ENCODE measurements around the gene NXNL1. TPM values are rescaled to one million over a fixed set of nuclear protein-coding genes. Genes with fewer than 3 reads are reported as not detected.

The NXNL1 gene
- total RNA-seq, 1 experiment from 2014 or later: not detected

GRCh38 chr19:17458970-17459369 is 1.8 kb downstream of the NXNL1 start:
- Histone ChIP-seq H3K27ac (ENCODE audit: low read depth, low read length) (no peak overlapping the region), H3K4me2 (ENCODE audit: low read length) (peak overlapping the region; percentile 37; the same call in 1 of the 2 replicates), H3K4me1 (ENCODE audit: control insufficient read depth in 1 of 2, insufficient read depth in 2 of 2, low read length in 2 of 2) (peaks cover 6 to 8% of the 10 kb centered on the region in 2 experiments; a peak in 2 of 4 replicates), H3K4me3 (replicated peaks in 1 of 2; ENCODE audit: low read depth in 1 of 2, low read length in 2 of 2) (no peak overlapping the region), H3K9me3 (ENCODE audit: control insufficient read depth in 1 of 2, insufficient read depth in 1 of 2, low read depth in 1 of 2, low read length in 2 of 2) (no peaks in the 10 kb centered on the region), H3K9me2 (ENCODE audit: insufficient read depth) (no peaks in the 10 kb centered on the region), H3K79me2 (ENCODE audit: insufficient read depth, low read length) (no peaks in the 10 kb centered on the region), H4K20me1 (ENCODE audit: insufficient read depth) (no peaks in the 10 kb centered on the region), H3K36me3 (ENCODE audit: control insufficient read depth in 1 of 2, insufficient read depth in 2 of 2, low read length in 2 of 2) (no peaks in the 10 kb centered on the region), H3K9ac (ENCODE audit: low read length) (no peak overlapping the region), H3K27me3 (ENCODE audit: insufficient read depth, low read length) (no peaks in the 10 kb centered on the region), H2AFZ (ENCODE audit: low read depth, low read length, poor library complexity, severe bottlenecking) (no peak overlapping the region)
- TF ChIP-seq CBX3 (IDR thresholded peaks at IDR 0.05; ENCODE audit: low read depth) (peak; percentile 32; the same call in 1 of the 2 replicates), EGR1 (IDR thresholded peaks at IDR 0.05; ENCODE audit: low read depth) (peak; percentile 75), SRF (IDR thresholded peaks at IDR 0.05; ENCODE audit: low read depth) (no peak), RAD21 (IDR thresholded peaks at IDR 0.05; ENCODE audit: low read depth) (no peak)
- DNase-seq (ENCODE audit: low read depth, low spot score) (no peak), ATAC-seq (peak; percentile 38; the same call in 1 of the 2 replicates)
- POLR2A ChIA-PET: no interaction called here
- intact Hi-C loops (cut with micrococcal nuclease): loop anchor here (10.0 kb wide), 1 partner anchor 226 kb away; the partner anchor contains the start of gene UNC13A
- BruUV-seq (replicated peaks): no TSS peak
- CTCF ChIA-PET: interaction anchor here (1.2 kb wide), 1 partner anchor 37 kb away, joined by 4 read pairs; no protein-coding TSS in a partner anchor
- RAD21 ChIA-PET (ENCODE audit: low non-redundant PET in 1 of 2, low total read pairs in 2 of 2, uncharacterized antibody in 2 of 2, unreplicated experiment in 2 of 2): no interaction called here

- ChIA-PET CTCF (no interaction called here), RAD21 (ENCODE audit: low non-redundant PET in 1 of 2, low total read pairs in 2 of 2, uncharacterized antibody in 2 of 2, unreplicated experiment in 2 of 2) (no interaction called here), POLR2A (no interaction called here)
- Histone ChIP-seq H3K27me3 (ENCODE audit: insufficient read depth, low read length) (no peaks in the 10 kb centered on the region), H3K4me3 (replicated peaks in 1 of 2; ENCODE audit: low read depth in 1 of 2, low read length in 2 of 2) (no peak overlapping the region), H3K4me1 (ENCODE audit: control insufficient read depth in 1 of 2, insufficient read depth in 2 of 2, low read length in 2 of 2) (peaks cover 8 to 14% of the 10 kb centered on the region in 2 experiments; a peak in 2 of 4 replicates), H3K9me2 (ENCODE audit: insufficient read depth) (no peaks in the 10 kb centered on the region), H3K4me2 (ENCODE audit: low read length) (no peak overlapping the region), H2AFZ (ENCODE audit: low read depth, low read length, poor library complexity, severe bottlenecking) (no peak overlapping the region), H3K36me3 (ENCODE audit: control insufficient read depth in 1 of 2, insufficient read depth in 2 of 2, low read length in 2 of 2) (no peaks in the 10 kb centered on the region), H3K27ac (ENCODE audit: low read depth, low read length) (no peak overlapping the region), H4K20me1 (ENCODE audit: insufficient read depth) (no peaks in the 10 kb centered on the region), H3K79me2 (ENCODE audit: insufficient read depth, low read length) (no peaks in the 10 kb centered on the region), H3K9me3 (ENCODE audit: control insufficient read depth in 1 of 2, insufficient read depth in 1 of 2, low read depth in 1 of 2, low read length in 2 of 2) (no peaks in the 10 kb centered on the region), H3K9ac (ENCODE audit: low read length) (no peak overlapping the region)
- ATAC-seq (no peak), DNase-seq (ENCODE audit: low read depth, low spot score) (no peak)
- TF ChIP-seq CBX3 (IDR thresholded peaks at IDR 0.05; ENCODE audit: low read depth) (no peak), JUND (IDR thresholded peaks at IDR 0.05) (no peak), SRF (IDR thresholded peaks at IDR 0.05; ENCODE audit: low read depth) (no peak), EZH2 (IDR thresholded peaks at IDR 0.05) (no peak), EZH2phosphoT487 (IDR thresholded peaks at IDR 0.05; ENCODE audit: borderline replicate concordance) (no peak), FOSL1 (IDR thresholded peaks at IDR 0.05; ENCODE audit: low read depth) (no peak), ZFX (IDR thresholded peaks at IDR 0.05) (no peak), EGR1 (IDR thresholded peaks at IDR 0.05; ENCODE audit: low read depth) (no peak), REST (IDR thresholded peaks at IDR 0.05; ENCODE audit: low read depth) (no peak), CEBPB (IDR thresholded peaks at IDR 0.05; ENCODE audit: low read depth) (no peak), RAD21 (IDR thresholded peaks at IDR 0.05; ENCODE audit: low read depth) (no peak), MAX (IDR thresholded peaks at IDR 0.05) (no peak), ELF1 (IDR thresholded peaks at IDR 0.05; ENCODE audit: borderline replicate concordance, low read depth) (no peak), POLR2A (IDR thresholded peaks at IDR 0.05; ENCODE audit: borderline replicate concordance, extremely low read depth, insufficient read depth, insufficient read length) (no peak)
- TF ChIP-seq, protein P1, sequence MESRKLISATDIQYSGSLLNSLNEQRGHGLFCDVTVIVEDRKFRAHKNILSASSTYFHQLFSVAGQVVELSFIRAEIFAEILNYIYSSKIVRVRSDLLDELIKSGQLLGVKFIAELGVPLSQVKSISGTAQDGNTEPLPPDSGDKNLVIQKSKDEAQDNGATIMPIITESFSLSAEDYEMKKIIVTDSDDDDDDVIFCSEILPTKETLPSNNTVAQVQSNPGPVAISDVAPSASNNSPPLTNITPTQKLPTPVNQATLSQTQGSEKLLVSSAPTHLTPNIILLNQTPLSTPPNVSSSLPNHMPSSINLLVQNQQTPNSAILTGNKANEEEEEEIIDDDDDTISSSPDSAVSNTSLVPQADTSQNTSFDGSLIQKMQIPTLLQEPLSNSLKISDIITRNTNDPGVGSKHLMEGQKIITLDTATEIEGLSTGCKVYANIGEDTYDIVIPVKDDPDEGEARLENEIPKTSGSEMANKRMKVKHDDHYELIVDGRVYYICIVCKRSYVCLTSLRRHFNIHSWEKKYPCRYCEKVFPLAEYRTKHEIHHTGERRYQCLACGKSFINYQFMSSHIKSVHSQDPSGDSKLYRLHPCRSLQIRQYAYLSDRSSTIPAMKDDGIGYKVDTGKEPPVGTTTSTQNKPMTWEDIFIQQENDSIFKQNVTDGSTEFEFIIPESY (IDR thresholded peaks at IDR 0.05; ENCODE audit: extremely low read depth, insufficient replicate concordance, low read length): no peak
- BruUV-seq (replicated peaks): no TSS peak
- intact Hi-C loops (cut with micrococcal nuclease): loop anchor here (10.0 kb wide), 1 partner anchor 227 kb away; the partner anchor contains the start of gene UNC13A
These were observed 3.1 kb downstream of the NXNL1 start for GRCh38 chr19:17457616-17458015.
